Measurements from ENCODE around the gene ZRSR2.

Gene ZRSR2

GRCh38 chrX:15843960-15844359 lies 53.7 kb downstream of the ZRSR2 start:
- no peak for TF ChIP-seq CTCF (IDR thresholded peaks at IDR 0.05; ENCODE audit: extremely low read depth, insufficient read depth, missing control alignments)
- in situ Hi-C loops (cut with MboI; ENCODE audit: low pct_unique_long_range_greater_than_20kb, low sequenced_read_pairs, unreplicated experiment), result no loop called here
- DNase-seq (ENCODE audit: low spot score), result no peak

GRCh38 chrX:15848576-15848975 lies 58.3 kb downstream of the ZRSR2 start:
- DNase-seq (ENCODE audit: low spot score), result no peak
- in situ Hi-C loops (cut with MboI; ENCODE audit: low pct_unique_long_range_greater_than_20kb, low sequenced_read_pairs, unreplicated experiment), result no loop called here
- no peak for TF ChIP-seq CTCF (IDR thresholded peaks at IDR 0.05; ENCODE audit: extremely low read depth, insufficient read depth, missing control alignments)

GRCh38 chrX:15849555-15849954 lies 59.3 kb downstream of the ZRSR2 start:
- in situ Hi-C loops (cut with MboI; ENCODE audit: low pct_unique_long_range_greater_than_20kb, low sequenced_read_pairs, unreplicated experiment), result no loop called here
- DNase-seq (ENCODE audit: low spot score), result no peak
- TF ChIP-seq CTCF (IDR thresholded peaks at IDR 0.05; ENCODE audit: extremely low read depth, insufficient read depth, missing control alignments), result no peak

DNA sequence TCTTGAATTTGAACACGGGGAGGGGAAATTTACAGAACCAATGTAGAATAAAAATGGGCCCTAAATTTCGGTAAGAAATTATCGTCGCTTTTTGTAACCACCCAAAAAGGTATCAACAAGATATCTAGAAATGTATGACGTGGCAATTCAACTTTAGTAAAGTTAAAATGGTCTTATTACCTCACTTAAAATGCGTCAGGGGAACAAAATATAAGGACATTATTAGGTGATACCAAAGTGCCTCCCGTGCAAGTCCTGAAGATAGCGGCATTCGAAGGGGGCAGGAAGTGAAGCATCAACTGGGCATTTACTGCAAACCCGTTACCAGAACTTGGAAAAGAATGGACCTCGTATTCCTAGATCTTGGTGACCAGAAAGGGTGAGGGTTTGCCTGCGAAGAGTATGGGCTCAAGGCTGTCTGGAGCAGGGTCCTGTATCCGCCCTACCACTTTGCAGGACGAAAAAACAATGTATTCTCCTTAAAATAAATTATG lies 63.3 kb downstream of the ZRSR2 start:
- in situ Hi-C loops (cut with MboI; ENCODE audit: low pct_unique_long_range_greater_than_20kb, low sequenced_read_pairs, unreplicated experiment), result no loop called here

GRCh38 chrX:15854080-15854655 lies 63.9 kb downstream of the ZRSR2 start:
- in situ Hi-C loops (cut with MboI; ENCODE audit: low pct_unique_long_range_greater_than_20kb, low sequenced_read_pairs, unreplicated experiment), result no loop called here
- peak; percentile 54 for TF ChIP-seq CTCF (IDR thresholded peaks at IDR 0.05; ENCODE audit: extremely low read depth, insufficient read depth, missing control alignments)
- DNase-seq (ENCODE audit: low spot score), result peak; percentile 60

More for the DNA sequence above, 63.3 kb downstream of the ZRSR2 start:
- no peak for DNase-seq (ENCODE audit: low spot score)
- no peak for TF ChIP-seq CTCF (IDR thresholded peaks at IDR 0.05; ENCODE audit: extremely low read depth, insufficient read depth, missing control alignments)

DNA sequence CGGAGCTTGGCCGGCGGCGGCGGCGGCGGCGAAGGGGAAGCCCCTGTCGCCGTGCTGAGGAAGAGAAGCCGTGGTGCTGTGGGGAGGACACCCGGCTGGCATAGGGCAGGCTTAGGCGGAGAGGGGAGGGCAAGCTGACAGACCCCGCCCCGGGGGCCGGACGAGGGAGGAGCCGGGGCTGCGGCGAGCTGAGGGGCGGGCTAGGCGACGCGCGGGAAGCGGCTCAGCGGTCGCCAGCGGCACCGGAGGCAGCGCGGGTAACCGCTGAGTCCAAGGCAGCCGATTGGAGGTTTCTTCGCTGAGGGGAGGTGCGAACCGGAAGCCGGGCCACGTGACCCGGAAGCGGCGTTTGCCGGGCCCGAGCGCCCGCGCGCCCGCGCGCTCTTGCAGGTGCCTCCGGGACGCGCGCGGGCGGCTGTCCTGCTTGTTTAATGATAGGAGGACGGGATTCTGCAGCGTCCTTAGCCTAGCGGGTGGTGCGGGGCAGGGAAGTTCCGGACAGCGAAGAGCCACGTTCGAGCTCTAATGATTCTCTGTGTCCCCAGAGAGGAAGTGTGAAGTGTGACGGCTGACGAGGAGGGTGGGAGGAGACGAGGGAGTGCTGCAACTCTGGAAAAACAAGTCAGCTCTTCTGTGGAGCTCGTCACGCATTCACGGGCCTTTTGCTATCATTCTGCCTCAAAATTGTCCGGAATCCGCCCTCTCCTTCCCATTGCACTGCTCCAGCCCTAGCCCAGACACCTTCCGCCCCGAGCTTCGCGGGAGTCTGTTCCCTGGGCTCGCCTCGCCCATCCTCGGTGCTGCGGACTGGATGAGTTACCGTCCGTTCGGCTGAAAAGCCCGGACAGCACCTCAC lies 64.7 kb downstream of the ZRSR2 start, which contains the start of gene AP1S2:
TSS of gene AP1S2 (minus strand) at position 102 of the 856 bp plus-strand sequence. CDS start 2,289 bp downstream, outside the sequence.
- TF ChIP-seq CTCF (IDR thresholded peaks at IDR 0.05; ENCODE audit: extremely low read depth, insufficient read depth, missing control alignments), result no peak
- in situ Hi-C loops (cut with MboI; ENCODE audit: low pct_unique_long_range_greater_than_20kb, low sequenced_read_pairs, unreplicated experiment), result no loop called here
- peak; percentile 96 for DNase-seq (ENCODE audit: low spot score)
